Dedifferentiated amniotic fluid mesenchymal stem cell (primary cell): ENCODE results near the gene C4orf51.

ENCODE experiments used
- DNase-seq: peaks from one replicate; pipeline ENCODE4 v3.0.0-alpha.2; 2016; ENCODE audit errors: extremely low spot score

The C4orf51 gene

DNA sequence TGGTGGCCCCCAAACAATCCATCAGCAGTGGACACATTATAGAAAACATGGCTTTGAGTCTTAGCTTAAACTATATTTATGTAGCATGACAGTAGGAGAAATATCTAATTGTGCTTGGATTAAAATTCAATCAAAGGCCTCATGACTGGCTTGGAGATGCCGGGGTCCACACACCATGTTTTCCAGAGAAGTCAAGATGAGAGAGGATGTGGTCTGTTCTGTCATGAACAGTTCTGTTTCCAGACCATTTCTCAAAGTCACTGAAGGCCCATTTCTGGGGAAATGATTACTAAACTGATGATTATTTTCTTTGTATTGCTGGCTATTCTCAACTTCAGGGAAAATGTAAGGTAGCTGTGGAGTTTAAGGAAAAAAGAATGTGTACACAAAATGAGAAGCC is 76.3 kb downstream of the C4orf51 start:
- no peak for DNase-seq

- no peak for DNase-seq
These were observed 77.2 kb downstream of the C4orf51 start for GRCh38 chr4:145757188-145757587.

- no peak for DNase-seq
These were observed 80.2 kb downstream of the C4orf51 start for GRCh38 chr4:145760176-145760575.

- DNase-seq = no peak
These were observed 81.3 kb downstream of the C4orf51 start for GRCh38 chr4:145760961-145761929.

DNA sequence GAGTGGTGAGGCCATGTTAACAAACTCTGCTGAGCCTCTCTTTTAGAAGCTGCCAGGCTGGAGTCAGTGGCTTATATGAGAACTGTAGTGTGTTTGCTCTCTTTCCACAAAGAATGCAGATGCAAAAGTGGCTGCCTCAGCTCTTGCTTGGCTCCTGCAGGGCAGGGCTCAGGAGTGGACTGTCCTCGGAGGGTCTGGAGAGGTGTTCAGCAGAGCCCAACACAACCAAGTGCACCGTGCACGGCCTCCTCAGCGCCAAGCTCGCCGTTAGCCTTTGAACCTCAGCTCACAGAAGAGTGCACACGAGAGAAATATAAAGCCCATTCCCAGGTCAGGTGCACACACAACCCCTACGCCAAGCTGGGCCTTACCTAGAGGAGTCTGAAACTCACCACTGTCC is 82.8 kb downstream of the C4orf51 start:
- DNase-seq = no peak

- DNase-seq = no peak
These were observed 83.5 kb downstream of the C4orf51 start for GRCh38 chr4:145763399-145763798.

- DNase-seq = no peak
These were observed 86.3 kb downstream of the C4orf51 start for GRCh38 chr4:145766273-145766672.

DNA sequence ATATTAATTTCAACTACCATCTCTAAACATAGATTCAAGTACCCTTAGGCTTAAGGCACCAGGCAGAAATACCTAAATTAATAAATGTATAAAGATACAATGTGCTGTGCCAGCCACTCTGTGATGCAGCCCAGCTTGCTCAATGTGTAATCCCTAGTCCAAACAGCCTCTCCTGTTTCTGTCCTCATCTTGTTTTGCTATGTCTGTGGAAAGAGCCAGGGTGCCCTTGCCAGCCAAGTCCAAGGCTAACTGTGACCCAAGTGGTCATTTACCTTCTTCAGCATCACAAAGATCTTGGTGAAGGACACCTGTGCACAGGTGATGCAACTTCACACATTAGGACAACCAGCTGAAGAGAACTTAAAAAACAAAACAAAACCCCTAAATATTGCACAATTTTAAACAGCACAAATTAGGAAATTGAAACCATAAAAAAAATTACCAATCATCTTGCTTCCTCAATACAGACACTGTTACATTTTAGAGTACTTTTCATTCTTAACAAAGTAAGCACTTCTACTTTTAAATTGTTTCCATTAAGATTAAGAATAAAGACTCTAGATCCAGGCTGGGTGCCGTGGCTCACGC is 89.6 kb downstream of the C4orf51 start:
- DNase-seq = no peak

DNA sequence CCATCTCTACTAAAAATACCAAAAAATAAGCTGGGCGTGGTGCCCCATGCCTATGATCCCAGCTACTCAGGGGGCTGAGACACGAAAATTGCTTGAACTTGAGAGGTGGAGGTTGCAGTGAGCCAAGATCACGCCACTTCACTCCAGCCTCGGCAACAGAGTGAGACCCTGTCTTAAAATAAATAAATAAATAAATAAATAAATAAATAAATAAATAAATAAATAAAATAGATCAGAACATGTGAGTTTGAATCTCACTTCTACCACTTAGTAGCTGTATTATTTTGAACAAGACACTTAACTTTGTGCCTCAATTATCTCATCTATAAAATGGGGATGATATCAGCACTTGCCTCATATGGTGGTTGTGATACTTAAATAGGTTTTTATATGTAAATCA is 90.2 kb downstream of the C4orf51 start:
- no peak for DNase-seq

- no peak for DNase-seq
These were observed 92.4 kb downstream of the C4orf51 start for GRCh38 chr4:145772347-145772746.

GRCh38 chr4:145773581-145774234 is 93.8 kb downstream of the C4orf51 start:
- DNase-seq = no peak

DNA sequence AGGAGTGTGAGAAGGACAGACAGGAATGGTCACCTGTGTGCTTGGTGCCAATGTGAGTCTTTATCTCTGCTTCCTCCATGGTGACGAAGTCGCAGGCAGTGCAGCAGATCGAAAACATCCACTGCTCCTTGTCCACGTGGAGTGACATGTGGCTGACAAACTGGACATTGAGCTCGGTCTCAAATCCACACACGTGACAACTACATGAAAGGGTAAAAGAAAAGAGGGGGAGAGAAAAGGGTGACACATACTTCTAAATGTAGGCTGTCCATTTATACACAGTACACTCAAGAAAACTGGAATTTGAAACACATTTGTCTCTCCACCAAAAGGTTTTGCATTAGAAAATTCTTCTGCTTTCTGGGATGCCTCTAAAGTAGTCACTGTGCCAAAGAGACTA is 94.5 kb downstream of the C4orf51 start:
- DNase-seq = no peak

GRCh38 chr4:145775406-145775805 is 95.5 kb downstream of the C4orf51 start:
- DNase-seq = no peak

GRCh38 chr4:145776208-145776607 is 96.3 kb downstream of the C4orf51 start:
- no peak for DNase-seq

GRCh38 chr4:145779319-145779801 is 99.4 kb downstream of the C4orf51 start:
- DNase-seq = no peak

DNA sequence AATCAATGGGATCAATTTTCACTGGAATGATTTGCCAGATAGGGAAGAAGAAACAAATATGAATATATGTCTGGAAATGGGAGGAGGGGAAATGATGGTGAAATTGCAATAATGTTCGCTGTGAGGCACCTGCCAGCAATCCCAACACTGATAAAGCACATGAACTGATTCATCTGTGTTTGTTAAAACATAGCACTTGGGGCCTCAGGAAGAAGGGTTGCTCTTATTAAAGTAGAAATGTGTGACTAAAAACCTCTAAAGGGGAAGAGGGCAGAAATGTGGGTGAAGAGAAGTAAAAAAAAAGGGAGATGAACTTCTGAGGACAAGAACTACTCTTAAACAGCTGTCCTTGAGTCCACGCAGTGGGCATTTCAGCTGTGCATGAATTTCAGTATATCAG is 101.4 kb downstream of the C4orf51 start:
- no peak for DNase-seq
